Neural progenitor cell (in vitro differentiated cells): ENCODE measurements around the gene LIG1. TPM values are rescaled to one million over a fixed set of nuclear protein-coding genes. Genes with fewer than 3 reads are reported as not detected.

Experiments used
- DNase-seq: peaks from one replicate; pipeline ENCODE4 v3.0.0-alpha.2; 2016; ENCODE audit warnings: low spot score
- H2AFZ ChIP-seq: fragments of 200-600 bp; sonication (generic); replicated peaks from 2 replicates; pipeline ENCODE4 v1.6.1; 2016; ENCODE audit warnings: antibody characterized with exemption
- H3F3A ChIP-seq: fragments of 200-600 bp; sonication (generic); 2 replicates; pipeline ENCODE4 v1.6.1; 2016; ENCODE audit warnings: antibody characterized with exemption, low read depth
- H3K27ac ChIP-seq: fragments of 200-600 bp; sonication (generic); 2 replicates; pipeline ENCODE4 v1.5.1; 2016; ENCODE audit warnings: mild to moderate bottlenecking
- H3K27me3 ChIP-seq: fragments of 200-600 bp; sonication (generic); 2 replicates; pipeline ENCODE4 v1.6.1; 2016; ENCODE audit warnings: mild to moderate bottlenecking, moderate library complexity
- H3K36me3 ChIP-seq: fragments of 200-600 bp; sonication (generic); 2 replicates; pipeline ENCODE4 v1.5.1; 2016
- H3K4me1 ChIP-seq: fragments of 200-600 bp; sonication (generic); 2 replicates; pipeline ENCODE4 v1.6.1; 2016; ENCODE audit warnings: mixed run types
- H3K4me2 ChIP-seq: fragments of 200-600 bp; sonication (generic); 2 replicates; pipeline ENCODE4 v1.6.1; 2016
- H3K4me3 ChIP-seq: fragments of 200-600 bp; sonication (generic); 2 replicates; pipeline ENCODE4 v1.5.1; 2016
- H3K79me2 ChIP-seq: fragments of 200-600 bp; sonication (generic); 2 replicates; pipeline ENCODE4 v1.6.1; 2016; ENCODE audit warnings: low read depth
- H3K9ac ChIP-seq: fragments of 200-600 bp; sonication (generic); 2 replicates; pipeline ENCODE4 v1.6.1; 2016
- H3K9me3 ChIP-seq: fragments of 200-600 bp; sonication (generic); 2 replicates; pipeline ENCODE4 v1.5.1; 2016; ENCODE audit warnings: low read depth
- H4K20me1 ChIP-seq: fragments of 200-600 bp; sonication (generic); 2 replicates; pipeline ENCODE4 v1.6.1; 2016; ENCODE audit warnings: low read depth
- H3K27ac Mint-ChIP-seq: 3 replicates; pipeline ENCODE4 v1.8.0; 2021; ENCODE audit warnings: mixed read lengths
- H3K27me3 Mint-ChIP-seq: 2 replicates; pipeline ENCODE4 v1.8.0; 2022; ENCODE audit warnings: low read depth, mild to moderate bottlenecking, inconsistent platforms, moderate library complexity, mixed read lengths; ENCODE audit not compliant: insufficient read depth
- H3K36me3 Mint-ChIP-seq: 3 replicates; pipeline ENCODE4 v1.8.0; 2021; ENCODE audit warnings: mixed read lengths
- H3K4me1 Mint-ChIP-seq: 3 replicates; pipeline ENCODE4 v1.8.0; 2021; ENCODE audit warnings: mixed read lengths
- H3K4me3 Mint-ChIP-seq: 3 replicates; pipeline ENCODE4 v1.8.0; 2021; ENCODE audit warnings: mild to moderate bottlenecking, moderate library complexity, mixed read lengths
- H3K9me3 Mint-ChIP-seq: 3 replicates; pipeline ENCODE4 v1.8.0; 2020; ENCODE audit warnings: mixed read lengths
- CTCF ChIP-seq: fragments of 200-600 bp; sonication (generic); IDR thresholded peaks from 2 replicates; pipeline ENCODE4 v1.5.1; 2017; ENCODE audit warnings: antibody characterized with exemption, mild to moderate bottlenecking
- EZH2 ChIP-seq: fragments of 200-600 bp; sonication (generic); IDR thresholded peaks from 2 replicates; pipeline ENCODE4 v1.6.1; 2017; ENCODE audit warnings: antibody characterized with exemption, mild to moderate bottlenecking, moderate library complexity
- EZH2phosphoT487 ChIP-seq: fragments of 200-600 bp; sonication (generic); IDR thresholded peaks from 2 replicates; pipeline ENCODE4 v1.6.1; 2017; ENCODE audit warnings: antibody characterized with exemption
- total RNA-seq: library from RNA; depleted of rRNA; stranded (reverse); fragments of >200 nt; gene quantifications from 2 replicates; pipeline ENCODE4 v1.2.3, GENCODE V29; 2015; ENCODE audit warnings: low replicate concordance

The LIG1 gene
- total RNA-seq, 1 donor from 2014 or later = 40.0 TPM

- Histone ChIP-seq H3K79me2 (no peaks in the 10 kb centered on the region), H3K4me2 (no peak overlapping the region), H3K27me3 (no peaks in the 10 kb centered on the region), H3K9me3 (no peaks in the 10 kb centered on the region), H4K20me1 (no peaks in the 10 kb centered on the region), H3F3A (no peaks in the 10 kb centered on the region), H3K36me3 (no peaks in the 10 kb centered on the region), H3K4me3 (no peak overlapping the region), H3K4me1 (no peaks in the 10 kb centered on the region), H3K9ac (no peak overlapping the region), H2AFZ (no peak overlapping the region), H3K27ac (no peak overlapping the region)
- no peak for DNase-seq
- no peak for TF ChIP-seq EZH2phosphoT487
- TF ChIP-seq EZH2 = no peak
- no peak for TF ChIP-seq CTCF
- Mint-ChIP-seq H3K27ac (no peak overlapping the region), H3K9me3 (no peaks in the 10 kb centered on the region), H3K4me1 (peaks cover 6% of the 10 kb centered on the region), H3K27me3 (peaks cover 3% of the 10 kb centered on the region), H3K36me3 (no peaks in the 10 kb centered on the region), H3K4me3 (no peak overlapping the region)
Measured at GRCh38 chr19:48103922-48104321, 66.2 kb downstream of the LIG1 start.

GRCh38 chr19:48102870-48103751 lies 67.0 kb downstream of the LIG1 start:
- Mint-ChIP-seq H3K36me3 (no peaks in the 10 kb centered on the region), H3K4me1 (peaks cover 6% of the 10 kb centered on the region), H3K9me3 (no peaks in the 10 kb centered on the region), H3K4me3 (no peak overlapping the region), H3K27me3 (peaks cover 3% of the 10 kb centered on the region), H3K27ac (peak overlapping the region; percentile 10)
- no peaks in the 10 kb centered on the region for H3K79me2 ChIP-seq
- no peak overlapping the region for H3K9ac ChIP-seq
- no peaks in the 10 kb centered on the region for H3F3A ChIP-seq
- H3K4me3 ChIP-seq = no peak overlapping the region
- no peak overlapping the region for H3K4me2 ChIP-seq
- no peak for TF ChIP-seq EZH2phosphoT487
- peak; percentile 84 for TF ChIP-seq CTCF
- no peak for TF ChIP-seq EZH2
- H2AFZ ChIP-seq = peak overlapping the region; percentile 40
- H3K27ac ChIP-seq = no peak overlapping the region
- H3K36me3 ChIP-seq = no peaks in the 10 kb centered on the region
- no peaks in the 10 kb centered on the region for H3K27me3 ChIP-seq
- no peaks in the 10 kb centered on the region for H4K20me1 ChIP-seq
- H3K4me1 ChIP-seq = no peaks in the 10 kb centered on the region
- DNase-seq = peak; percentile 69
- no peaks in the 10 kb centered on the region for H3K9me3 ChIP-seq

GRCh38 chr19:48095612-48096175 lies 74.5 kb downstream of the LIG1 start:
- no peaks in the 10 kb centered on the region for H3K27me3 ChIP-seq
- H3K4me3 ChIP-seq = no peak overlapping the region
- no peak overlapping the region for H3K9ac ChIP-seq
- H3K36me3 Mint-ChIP-seq = no peaks in the 10 kb centered on the region
- no peaks in the 10 kb centered on the region for H3K36me3 ChIP-seq
- TF ChIP-seq CTCF (no peak), EZH2phosphoT487 (no peak), EZH2 (no peak)
- H3K9me3 ChIP-seq = no peaks in the 10 kb centered on the region
- H3K4me1 ChIP-seq = no peaks in the 10 kb centered on the region
- H3K27me3 Mint-ChIP-seq = peaks cover 17% of the 10 kb centered on the region
- peaks cover 12% of the 10 kb centered on the region for H3K4me1 Mint-ChIP-seq
- no peaks in the 10 kb centered on the region for H3F3A ChIP-seq
- H3K79me2 ChIP-seq = no peaks in the 10 kb centered on the region
- no peak for DNase-seq
- H2AFZ ChIP-seq = no peak overlapping the region
- no peak overlapping the region for H3K27ac ChIP-seq
- no peaks in the 10 kb centered on the region for H4K20me1 ChIP-seq
- peaks cover 9% of the 10 kb centered on the region for H3K9me3 Mint-ChIP-seq
- H3K27ac Mint-ChIP-seq = peak overlapping the region; percentile 83
- no peak overlapping the region for H3K4me2 ChIP-seq
- H3K4me3 Mint-ChIP-seq = no peak overlapping the region
